GM20431 (cell line): Measurements from ENCODE around the gene CD22.
"Not testable (repeated sequence)": the region's sequence is repeated elsewhere in the genome, so short reads cannot be mapped to it uniquely, and the experiment has no call there.

Source experiments
- in situ Hi-C: fragments of 300-500 bp; cut with MseI, MboI; formaldehyde crosslinking; loops from one replicate; pipeline ENCODE4 v1.15.0; 2020; ENCODE audit warnings: low sequenced_read_pairs; ENCODE audit not compliant: unreplicated experiment

CD22 gene

GRCh38 chr19:35375505-35376307 is 46.7 kb downstream of the CD22 start:
- in situ Hi-C loops = no loop called here

GRCh38 chr19:35377656-35378055 is 48.7 kb downstream of the CD22 start:
- in situ Hi-C loops = no loop called here

- in situ Hi-C loops = no loop called here
These were observed 49.4 kb downstream of the CD22 start for GRCh38 chr19:35378356-35378755.

- in situ Hi-C loops = not testable (repeated sequence)
These were observed 50.6 kb downstream of the CD22 start for GRCh38 chr19:35379545-35379944.

- in situ Hi-C loops = no loop called here
These were observed 51.0 kb downstream of the CD22 start for GRCh38 chr19:35379992-35380391.

GRCh38 chr19:35380450-35381124 is 51.6 kb downstream of the CD22 start:
- in situ Hi-C loops = no loop called here

GRCh38 chr19:35381318-35381717 is 52.3 kb downstream of the CD22 start:
- in situ Hi-C loops = no loop called here

- in situ Hi-C loops = no loop called here
These were observed 52.9 kb downstream of the CD22 start for GRCh38 chr19:35381926-35382325.

GRCh38 chr19:35383536-35383935 is 54.5 kb downstream of the CD22 start:
- in situ Hi-C loops = no loop called here

- in situ Hi-C loops = no loop called here
These were observed 59.5 kb downstream of the CD22 start for GRCh38 chr19:35388277-35389054.

GRCh38 chr19:35389192-35389861 is 60.3 kb downstream of the CD22 start:
- in situ Hi-C loops = no loop called here

- in situ Hi-C loops = no loop called here
These were observed 64.0 kb downstream of the CD22 start for GRCh38 chr19:35392742-35393715.

- in situ Hi-C loops = no loop called here
These were observed 66.6 kb downstream of the CD22 start for GRCh38 chr19:35395382-35396199.

GRCh38 chr19:35396240-35396885 is 67.4 kb downstream of the CD22 start:
- in situ Hi-C loops = no loop called here
